AG09319 (cell line): ENCODE results near the gene CDC27.

Experiments used
- DNase-seq: peaks from one replicate; pipeline ENCODE4 v3.0.0-alpha.2; 2010; ENCODE audit warnings: low read depth; ENCODE audit errors: extremely low read depth
- CTCF ChIP-seq: IDR thresholded peaks from 2 replicates; pipeline ENCODE4 v1.5.1; 2011; ENCODE audit warnings: low read depth, mild to moderate bottlenecking, inconsistent platforms, low read length, moderate library complexity

Gene CDC27

GRCh38 chr17:47214931-47215330, 25.8 kb upstream of the CDC27 start:
- DNase-seq = no peak
- no peak for TF ChIP-seq CTCF

- TF ChIP-seq CTCF = no peak
- no peak for DNase-seq
Observed at GRCh38 chr17:47213540-47213939, 24.4 kb upstream of the CDC27 start.

- TF ChIP-seq CTCF = no peak
- no peak for DNase-seq
Observed at GRCh38 chr17:47212458-47212857, 23.4 kb upstream of the CDC27 start.

GRCh38 chr17:47210779-47211178, 21.7 kb upstream of the CDC27 start:
- DNase-seq = no peak
- no peak for TF ChIP-seq CTCF

- no peak for TF ChIP-seq CTCF
- DNase-seq = no peak
Observed at GRCh38 chr17:47210105-47210504, 21.0 kb upstream of the CDC27 start.

- no peak for DNase-seq
- TF ChIP-seq CTCF = no peak
Observed at GRCh38 chr17:47209499-47209898, 20.4 kb upstream of the CDC27 start.

- DNase-seq = no peak
- TF ChIP-seq CTCF = no peak
Observed at GRCh38 chr17:47208744-47209488, 19.8 kb upstream of the CDC27 start, which contains the start of gene MYL4. Gene MYL4, plus strand, starts transcription at chr17:47209348. Its CDS starts 75 bp downstream, at chr17:47209423.
